CD14-positive monocyte (primary cell): Measurements from ENCODE around the gene TNFRSF8. TPM values are rescaled to one million over a fixed set of nuclear protein-coding genes. Genes with fewer than 3 reads are reported as not detected.

Source experiments
- DNase-seq, 3 donors: peaks; one replicate each; pipeline ENCODE4 v3.0.0-alpha.2; 2011 to 2022
- H2AFZ ChIP-seq: 2 replicates; pipeline ENCODE4 v1.6.0; 2012; ENCODE audit warnings: mild to moderate bottlenecking, low read depth, low read length, inconsistent platforms; ENCODE audit not compliant: insufficient read depth, poor library complexity, severe bottlenecking
- H3K27ac ChIP-seq, 2 donors: 1 replicate in 1 of 2; 2 replicates in 1 of 2; pipeline ENCODE4 v1.5.1; 2012 to 2013; ENCODE audit warnings: low read length in 2 of 2, control low read depth in 1 of 2, inconsistent platforms in 1 of 2, low read depth in 1 of 2, mild to moderate bottlenecking in 1 of 2
- H3K27me3 ChIP-seq, 2 donors: one replicate each; pipeline versions ENCODE4 v1.6.0 to v1.6.1; 2011 to 2013; ENCODE audit warnings: low read length in 2 of 2; ENCODE audit not compliant: control insufficient read depth in 2 of 2, insufficient read depth in 2 of 2
- H3K36me3 ChIP-seq, 2 donors: replicated peaks in 1 of 2; 1 replicate in 1 of 2; 2 replicates in 1 of 2; pipeline versions ENCODE4 v1.5.1 to v1.6.1; 2012 to 2013; ENCODE audit warnings: low read length in 2 of 2, control low read depth in 1 of 2, inconsistent platforms in 1 of 2, mild to moderate bottlenecking in 1 of 2; ENCODE audit not compliant: insufficient read depth in 2 of 2, control insufficient read depth in 1 of 2
- H3K4me1 ChIP-seq, 2 donors: 1 replicate in 1 of 2; 2 replicates in 1 of 2; pipeline versions ENCODE4 v1.5.1 to v1.6.1; 2012 to 2013; ENCODE audit warnings: low read length in 2 of 2, control low read depth in 1 of 2, inconsistent platforms in 1 of 2, mild to moderate bottlenecking in 1 of 2, moderate library complexity in 1 of 2; ENCODE audit not compliant: insufficient read depth in 2 of 2, control insufficient read depth in 1 of 2
- H3K4me2 ChIP-seq: replicated peaks from 2 replicates; pipeline ENCODE3; 2012; ENCODE audit warnings: low read length, moderate library complexity, mild to moderate bottlenecking; ENCODE audit not compliant: poor library complexity, severe bottlenecking; ENCODE audit errors: extremely low read depth
- H3K4me3 ChIP-seq, 3 experiments: fragments of 200-600 bp in 1 of 3; sonication (generic) in 1 of 3; replicated peaks in 1 of 3; 1 replicate in 2 of 3; 2 replicates in 1 of 3; pipeline ENCODE4 v1.5.1; 2011 to 2013; ENCODE audit warnings: low read length in 3 of 3, mild to moderate bottlenecking in 3 of 3, control low read depth in 2 of 3, low read depth in 2 of 3, inconsistent platforms in 1 of 3, moderate library complexity in 1 of 3
- H3K79me2 ChIP-seq: 2 replicates; pipeline ENCODE4 v1.6.0; 2012; ENCODE audit warnings: mild to moderate bottlenecking, control low read depth, inconsistent platforms, low read length, moderate library complexity; ENCODE audit not compliant: insufficient read depth
- H3K9ac ChIP-seq: 2 replicates; pipeline ENCODE4 v1.6.0; 2017; ENCODE audit warnings: low read length, mild to moderate bottlenecking; ENCODE audit not compliant: insufficient read depth, poor library complexity, severe bottlenecking
- H3K9me3 ChIP-seq, 2 donors: replicated peaks in 1 of 2; 1 replicate in 1 of 2; 2 replicates in 1 of 2; pipeline versions ENCODE4 v1.5.1 to v1.6.1; 2012 to 2013; ENCODE audit warnings: low read length in 2 of 2, control low read depth in 1 of 2; ENCODE audit not compliant: control insufficient read depth in 1 of 2, insufficient read depth in 1 of 2
- H4K20me1 ChIP-seq: 2 replicates; pipeline ENCODE4 v1.6.0; 2012; ENCODE audit warnings: mild to moderate bottlenecking, low read length, control low read depth, moderate library complexity; ENCODE audit not compliant: insufficient read depth
- H3K27ac Mint-ChIP-seq, 7 donors: one replicate each; pipeline ENCODE4 v1.8.0; 2020; ENCODE audit warnings: mild to moderate bottlenecking in 7 of 7, mixed read lengths in 7 of 7, moderate library complexity in 6 of 7, inconsistent platforms in 2 of 7
- H3K27me3 Mint-ChIP-seq, 3 donors: one replicate each; pipeline ENCODE4 v1.8.0; 2021 to 2022; ENCODE audit warnings: low read depth in 3 of 3, mild to moderate bottlenecking in 3 of 3, mixed read lengths in 3 of 3, moderate library complexity in 3 of 3, inconsistent platforms in 1 of 3
- H3K36me3 Mint-ChIP-seq, 2 donors: one replicate each; pipeline ENCODE4 v1.8.0; 2020; ENCODE audit warnings: mixed read lengths in 2 of 2, inconsistent platforms in 1 of 2, mild to moderate bottlenecking in 1 of 2
- H3K4me1 Mint-ChIP-seq: one replicate; pipeline ENCODE4 v1.8.0; 2020; ENCODE audit warnings: mild to moderate bottlenecking, mixed read lengths
- H3K4me3 Mint-ChIP-seq, 2 donors: one replicate each; pipeline ENCODE4 v1.8.0; 2020; ENCODE audit warnings: mild to moderate bottlenecking in 2 of 2, mixed read lengths in 2 of 2, moderate library complexity in 1 of 2
- H3K9me3 Mint-ChIP-seq, 7 donors: one replicate each; pipeline ENCODE4 v1.8.0; 2020 to 2022; ENCODE audit warnings: mixed read lengths in 7 of 7, mild to moderate bottlenecking in 6 of 7, moderate library complexity in 6 of 7, inconsistent platforms in 2 of 7
- CTCF ChIP-seq: fragments of 200-600 bp; IDR thresholded peaks from one replicate; pipeline ENCODE4 v1.8.0; 2022; ENCODE audit warnings: antibody characterized with exemption, mild to moderate bottlenecking
- WGBS: methylation state at CpG from one replicate; pipeline ENCODE4 v1.1.5; 2013; ENCODE audit warnings: missing lambda C conversion rate; ENCODE audit not compliant: insufficient coverage; 5-methylcytosine and 5-hydroxymethylcytosine counted together
- intact Hi-C, 2 donors: fragments of 100-400 bp; cut with micrococcal nuclease; formaldehyde crosslinking; loops; one replicate each; pipeline versions ENCODE4 v1.15.0 to v1.15.1; 2023
- polyA plus RNA-seq, 3 donors: library from polyadenylated mRNA; depleted of rRNA in 1 of 3; unstranded in 2 of 3; stranded (reverse) in 1 of 3; fragments of 300-500 nt in 2 of 3; fragments of >200 nt in 1 of 3; fragmentation: Illumina TruSeq in 2 of 3; gene quantifications; 1 replicate in 2 of 3; 2 replicates in 1 of 3; pipeline ENCODE4 v1.2.3, GENCODE V29; 2012 to 2021

Gene TNFRSF8
- polyA plus RNA-seq, 3 donors, result 10.9 to 11.9 (median 11.8) TPM

GRCh38 chr1:12169442-12170135, 106.5 kb downstream of the TNFRSF8 start:
- Histone ChIP-seq H3K4me2 (peak overlapping the region; percentile 97), H3K36me3 (peaks cover 31 to 53% of the 10 kb centered on the region in 2 donors), H3K27ac (peak overlapping the region; percentile 57 to 88), H3K9me3 (no peaks in the 10 kb centered on the region), H3K79me2 (peaks cover 82% of the 10 kb centered on the region), H3K27me3 (no peaks in the 10 kb centered on the region), H4K20me1 (peaks cover 64% of the 10 kb centered on the region), H3K4me1 (peaks cover 81 to 85% of the 10 kb centered on the region in 2 donors), H3K4me3 (peak overlapping the region; percentile 89 to 98 (median 98)), H3K9ac (peak overlapping the region; percentile 96), H2AFZ (no peak overlapping the region)
- peaks cover 78% of the 10 kb centered on the region for H3K4me1 Mint-ChIP-seq
- peaks cover 66 to 72% of the 10 kb centered on the region in 2 donors for H3K36me3 Mint-ChIP-seq
- H3K27ac Mint-ChIP-seq, result peak overlapping the region; percentile 62 to 100 (median 99)
- TF ChIP-seq CTCF, result no peak
- intact Hi-C loops, result loop anchor here (5.0 kb wide), 1 partner anchor 42 kb away; no protein-coding TSS in a partner anchor
- peaks cover 0 to 5% (median 0%) of the 10 kb centered on the region in 3 donors for H3K27me3 Mint-ChIP-seq
- H3K9me3 Mint-ChIP-seq, result peaks cover 2 to 5% (median 3%) of the 10 kb centered on the region in 7 donors
- peak overlapping the region; percentile 100 for H3K4me3 Mint-ChIP-seq
- WGBS, result 89% methylated on average over 4 of the region's 8 CpGs
- DNase-seq, result no peak

DNA sequence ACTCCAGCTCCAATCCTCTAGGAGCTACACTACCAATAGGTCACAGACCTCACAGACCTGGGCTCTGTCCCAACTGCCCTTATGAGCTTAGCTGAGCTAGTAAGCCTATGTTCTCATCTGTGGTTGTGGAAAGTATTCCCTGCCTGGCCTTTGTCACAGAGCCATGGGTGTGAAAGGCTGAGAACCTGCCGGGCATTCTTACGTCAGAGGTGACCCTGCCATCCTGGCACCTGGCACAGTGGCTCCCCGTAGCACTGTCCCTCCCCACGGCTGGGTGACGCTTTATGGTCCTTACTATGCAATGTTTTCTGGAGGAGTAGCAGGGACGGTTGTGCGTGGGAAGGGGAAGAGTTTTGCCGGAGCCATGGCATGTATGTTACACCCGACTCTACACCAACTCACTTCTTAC, 107.2 kb downstream of the TNFRSF8 start:
- no peak for DNase-seq
- H3K9ac ChIP-seq, result peak overlapping the region; percentile 96
- Mint-ChIP-seq H3K4me1 (peaks cover 78% of the 10 kb centered on the region), H3K27ac (peak overlapping the region; percentile 64 to 100 (median 99)), H3K4me3 (peak overlapping the region; percentile 100), H3K27me3 (peaks cover 0 to 5% (median 0%) of the 10 kb centered on the region in 3 donors), H3K36me3 (peaks cover 73 to 78% of the 10 kb centered on the region in 2 donors), H3K9me3 (peaks cover 2 to 5% (median 3%) of the 10 kb centered on the region in 7 donors)
- H3K36me3 ChIP-seq, result peaks cover 31 to 53% of the 10 kb centered on the region in 2 donors
- peak overlapping the region; percentile 97 for H3K4me2 ChIP-seq
- H3K79me2 ChIP-seq, result peaks cover 85% of the 10 kb centered on the region
- no peak for TF ChIP-seq CTCF
- WGBS, result no CpG with 5 or more reads among the region's 9 CpGs
- H3K4me1 ChIP-seq, result peaks cover 81 to 85% of the 10 kb centered on the region in 2 donors
- peak overlapping the region; percentile 89 to 98 (median 98) for H3K4me3 ChIP-seq
- H3K27ac ChIP-seq, result peak overlapping the region; percentile 57 to 88
- intact Hi-C loops, result no loop called here
- no peaks in the 10 kb centered on the region for H3K27me3 ChIP-seq
- peaks cover 69% of the 10 kb centered on the region for H4K20me1 ChIP-seq
- no peak overlapping the region for H2AFZ ChIP-seq
- H3K9me3 ChIP-seq, result no peaks in the 10 kb centered on the region
